ENCODE data around the gene DPY19L3. TPM values are rescaled to one million over a fixed set of nuclear protein-coding genes. Genes with fewer than 3 reads are reported as not detected.
"Not testable (repeated sequence)": the region's sequence is repeated elsewhere in the genome, so short reads cannot be mapped to it uniquely, and the experiment has no call there.

Gene DPY19L3
- total RNA-seq, 1 donor from 2014 or later = 83.1 TPM

- Histone ChIP-seq H3K9me3 (ENCODE audit: low read depth) (no peaks in the 10 kb centered on the region), H3K79me2 (ENCODE audit: low read depth) (peaks cover 11% of the 10 kb centered on the region), H3K27ac (no peak overlapping the region), H3K9ac (no peak overlapping the region), H3K4me1 (no peaks in the 10 kb centered on the region), H3K4me3 (no peak overlapping the region), H4K20me1 (ENCODE audit: low read depth) (peaks cover 5% of the 10 kb centered on the region), H3K4me2 (no peak overlapping the region), H3K27me3 (no peaks in the 10 kb centered on the region), H3F3A (ENCODE audit: low read depth) (no peaks in the 10 kb centered on the region), H2AFZ (replicated peaks) (no peak overlapping the region), H3K36me3 (peaks cover under 1% of the 10 kb centered on the region)
- Mint-ChIP-seq H3K4me3 (no peak overlapping the region), H3K27ac (no peak overlapping the region), H3K4me1 (no peaks in the 10 kb centered on the region), H3K9me3 (no peaks in the 10 kb centered on the region), H3K36me3 (peaks cover 41% of the 10 kb centered on the region), H3K27me3 (ENCODE audit: insufficient read depth, low read depth) (no peaks in the 10 kb centered on the region)
- DNase-seq (ENCODE audit: low spot score) = no peak
- TF ChIP-seq EZH2 (IDR thresholded peaks at IDR 0.05) (no peak), CTCF (IDR thresholded peaks at IDR 0.05) (no peak), EZH2phosphoT487 (IDR thresholded peaks at IDR 0.05) (no peak)
These were observed 12.6 kb downstream of the DPY19L3 start for GRCh38 chr19:32418155-32418554.

GRCh38 chr19:32421589-32422361 is 16.2 kb downstream of the DPY19L3 start:
- Histone ChIP-seq H3K27me3 (no peaks in the 10 kb centered on the region), H2AFZ (replicated peaks) (no peak overlapping the region), H3K9ac (no peak overlapping the region), H4K20me1 (ENCODE audit: low read depth) (peaks cover 5% of the 10 kb centered on the region), H3K36me3 (peaks cover 4% of the 10 kb centered on the region), H3F3A (ENCODE audit: low read depth) (no peaks in the 10 kb centered on the region), H3K27ac (no peak overlapping the region), H3K4me3 (no peak overlapping the region), H3K9me3 (ENCODE audit: low read depth) (no peaks in the 10 kb centered on the region), H3K4me1 (no peaks in the 10 kb centered on the region), H3K4me2 (no peak overlapping the region), H3K79me2 (ENCODE audit: low read depth) (peaks cover 15% of the 10 kb centered on the region)
- H3K27me3 Mint-ChIP-seq (ENCODE audit: insufficient read depth, low read depth) = no peaks in the 10 kb centered on the region
- no peak overlapping the region for H3K4me3 Mint-ChIP-seq
- no peaks in the 10 kb centered on the region for H3K9me3 Mint-ChIP-seq
- TF ChIP-seq EZH2 (IDR thresholded peaks at IDR 0.05) (no peak), EZH2phosphoT487 (IDR thresholded peaks at IDR 0.05) (no peak), CTCF (IDR thresholded peaks at IDR 0.05) (no peak)
- peaks cover 30% of the 10 kb centered on the region for H3K36me3 Mint-ChIP-seq
- H3K4me1 Mint-ChIP-seq = no peaks in the 10 kb centered on the region
- H3K27ac Mint-ChIP-seq = no peak overlapping the region
- DNase-seq (ENCODE audit: low spot score) = no peak

- no peaks in the 10 kb centered on the region for H3F3A ChIP-seq (ENCODE audit: low read depth)
- Mint-ChIP-seq H3K9me3 (no peaks in the 10 kb centered on the region), H3K4me1 (no peaks in the 10 kb centered on the region), H3K27me3 (ENCODE audit: insufficient read depth, low read depth) (peaks cover 3% of the 10 kb centered on the region), H3K36me3 (peaks cover 26% of the 10 kb centered on the region), H3K27ac (no peak overlapping the region), H3K4me3 (no peak overlapping the region)
- peaks cover 5% of the 10 kb centered on the region for H4K20me1 ChIP-seq (ENCODE audit: low read depth)
- peaks cover 15% of the 10 kb centered on the region for H3K79me2 ChIP-seq (ENCODE audit: low read depth)
- H2AFZ ChIP-seq (replicated peaks) = no peak overlapping the region
- H3K36me3 ChIP-seq = peaks cover 4% of the 10 kb centered on the region
- no peaks in the 10 kb centered on the region for H3K9me3 ChIP-seq (ENCODE audit: low read depth)
- no peak overlapping the region for H3K4me3 ChIP-seq
- DNase-seq (ENCODE audit: low spot score) = no peak
- TF ChIP-seq CTCF (IDR thresholded peaks at IDR 0.05) = no peak
- TF ChIP-seq EZH2 (IDR thresholded peaks at IDR 0.05) = no peak
- no peak for TF ChIP-seq EZH2phosphoT487 (IDR thresholded peaks at IDR 0.05)
- no peaks in the 10 kb centered on the region for H3K4me1 ChIP-seq
- no peak overlapping the region for H3K4me2 ChIP-seq
- no peaks in the 10 kb centered on the region for H3K27me3 ChIP-seq
- no peak overlapping the region for H3K9ac ChIP-seq
- H3K27ac ChIP-seq = no peak overlapping the region
These were observed 16.9 kb downstream of the DPY19L3 start for GRCh38 chr19:32422435-32422834.

GRCh38 chr19:32423944-32424343 is 18.4 kb downstream of the DPY19L3 start:
- not testable (repeated sequence) for H3K27me3 ChIP-seq; H3K27ac Mint-ChIP-seq; H3K9ac ChIP-seq; H3K9me3 Mint-ChIP-seq; H3K4me3 ChIP-seq; H3K36me3 ChIP-seq; H3K9me3 ChIP-seq (ENCODE audit: low read depth); H3K27me3 Mint-ChIP-seq (ENCODE audit: insufficient read depth, low read depth); DNase-seq (ENCODE audit: low spot score); H3K4me1 ChIP-seq; H3K27ac ChIP-seq; H2AFZ ChIP-seq (replicated peaks); H4K20me1 ChIP-seq (ENCODE audit: low read depth); H3K4me1 Mint-ChIP-seq; H3K4me2 ChIP-seq; H3K4me3 Mint-ChIP-seq; H3F3A ChIP-seq (ENCODE audit: low read depth)
- H3K36me3 Mint-ChIP-seq = peaks cover 27% of the 10 kb centered on the region
- peaks cover 15% of the 10 kb centered on the region for H3K79me2 ChIP-seq (ENCODE audit: low read depth)

Data from neural progenitor cell (in vitro differentiated cells).